ENCODE data around the gene TMEM121. TPM values are rescaled to one million over a fixed set of nuclear protein-coding genes. Genes with fewer than 3 reads are reported as not detected.
"Not testable (repeated sequence)": the region's sequence is repeated elsewhere in the genome, so short reads cannot be mapped to it uniquely, and the experiment has no call there.

The TMEM121 gene
- total RNA-seq, 4 donors from 2014 or later = 0.48 to 0.96 TPM; not detected in 2

DNA sequence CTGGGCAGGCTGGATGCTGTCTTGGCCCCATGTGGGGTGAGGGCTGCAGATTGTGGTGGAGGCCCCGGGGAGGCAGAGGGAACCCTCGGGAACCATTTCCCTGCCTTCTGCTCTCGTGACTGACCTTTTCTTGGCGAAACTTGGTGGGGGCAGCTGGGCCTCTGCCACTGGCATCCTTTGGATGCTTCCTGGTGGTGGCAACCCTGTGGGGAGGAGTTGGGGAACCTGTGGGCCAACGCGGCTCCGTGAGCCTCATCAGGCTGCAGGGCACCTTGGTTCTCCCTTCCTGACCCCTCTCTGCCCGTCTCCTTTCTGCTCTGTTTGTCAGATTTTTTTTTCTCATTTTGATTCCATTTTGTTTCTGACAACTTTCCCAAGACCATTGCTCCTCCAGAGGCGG is 14.4 kb downstream of the TMEM121 start:
- in situ Hi-C loops (cut with MboI; ENCODE audit: low pct_ligation_motif_present in 1 of 4, low pct_unique_long_range_greater_than_20kb in 1 of 4, low sequenced_read_pairs in 3 of 4) (no loop called here), intact Hi-C loops (cut with DNase I; ENCODE audit: low total_unique reads) (no loop called here)
- Histone ChIP-seq H3K4me3 (no peak overlapping the region), H3K4me1 (no peaks in the 10 kb centered on the region), H3K9me3 (peaks cover 0 to 3% of the 10 kb centered on the region in 2 donors), H3K27me3 (peaks cover 28% of the 10 kb centered on the region), H3K36me3 (no peaks in the 10 kb centered on the region), H3K27ac (no peak overlapping the region)
- WGBS, 2 donors (ENCODE audit: low coverage in 1 of 2) = 77 to 84% methylated on average over 7 to 9 of the region's 9 CpGs
- TF ChIP-seq, protein P1, sequence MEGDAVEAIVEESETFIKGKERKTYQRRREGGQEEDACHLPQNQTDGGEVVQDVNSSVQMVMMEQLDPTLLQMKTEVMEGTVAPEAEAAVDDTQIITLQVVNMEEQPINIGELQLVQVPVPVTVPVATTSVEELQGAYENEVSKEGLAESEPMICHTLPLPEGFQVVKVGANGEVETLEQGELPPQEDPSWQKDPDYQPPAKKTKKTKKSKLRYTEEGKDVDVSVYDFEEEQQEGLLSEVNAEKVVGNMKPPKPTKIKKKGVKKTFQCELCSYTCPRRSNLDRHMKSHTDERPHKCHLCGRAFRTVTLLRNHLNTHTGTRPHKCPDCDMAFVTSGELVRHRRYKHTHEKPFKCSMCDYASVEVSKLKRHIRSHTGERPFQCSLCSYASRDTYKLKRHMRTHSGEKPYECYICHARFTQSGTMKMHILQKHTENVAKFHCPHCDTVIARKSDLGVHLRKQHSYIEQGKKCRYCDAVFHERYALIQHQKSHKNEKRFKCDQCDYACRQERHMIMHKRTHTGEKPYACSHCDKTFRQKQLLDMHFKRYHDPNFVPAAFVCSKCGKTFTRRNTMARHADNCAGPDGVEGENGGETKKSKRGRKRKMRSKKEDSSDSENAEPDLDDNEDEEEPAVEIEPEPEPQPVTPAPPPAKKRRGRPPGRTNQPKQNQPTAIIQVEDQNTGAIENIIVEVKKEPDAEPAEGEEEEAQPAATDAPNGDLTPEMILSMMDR (IDR thresholded peaks at IDR 0.05) = no peak
- TF ChIP-seq EP300 (IDR thresholded peaks at IDR 0.05; ENCODE audit: low read depth) (no peak), POLR2AphosphoS5 (IDR thresholded peaks at IDR 0.05) (no peak), POLR2A (IDR thresholded peaks at IDR 0.05) (no peak)
- no peak for DNase-seq

DNA sequence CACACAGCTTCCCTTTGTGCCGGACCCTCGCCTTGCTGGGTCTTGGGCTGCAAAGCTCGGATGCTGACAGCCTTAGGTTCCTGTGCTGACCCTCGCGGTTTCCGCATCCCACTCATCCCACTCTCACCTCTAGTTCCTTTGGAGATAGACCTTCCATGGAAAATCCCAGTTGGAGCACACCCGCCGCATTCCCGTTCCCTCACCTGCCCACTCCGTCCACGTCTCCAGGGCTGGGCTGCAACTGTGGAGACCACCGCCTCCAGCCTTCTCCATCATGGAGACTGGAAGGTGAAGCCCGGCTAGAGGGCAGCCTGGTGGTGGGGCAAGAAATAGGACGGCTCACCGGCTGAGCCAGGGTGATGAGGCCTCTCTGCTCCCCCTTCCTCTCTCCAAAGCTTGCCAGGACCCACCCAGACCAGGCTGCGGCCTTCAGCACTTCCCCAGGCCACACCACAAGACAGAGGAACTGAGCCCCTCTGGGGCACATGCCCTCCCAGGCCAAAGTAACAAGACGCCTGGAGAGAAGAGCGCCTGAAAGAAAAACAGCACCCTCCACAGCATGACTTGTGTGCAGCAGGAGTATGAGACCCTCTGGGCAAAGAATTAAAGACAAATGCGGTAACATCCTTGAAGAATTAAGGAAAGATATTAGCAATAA is 15.0 kb downstream of the TMEM121 start:
- intact Hi-C loops (cut with DNase I; ENCODE audit: low total_unique reads) = no loop called here
- 85 to 86% methylated on average over 4 to 19 of the region's 19 CpGs for WGBS, 2 donors (ENCODE audit: low coverage in 1 of 2)
- no peaks in the 10 kb centered on the region for H3K36me3 ChIP-seq
- H3K27me3 ChIP-seq = peaks cover 22% of the 10 kb centered on the region
- in situ Hi-C loops (cut with MboI; ENCODE audit: low pct_ligation_motif_present in 1 of 4, low pct_unique_long_range_greater_than_20kb in 1 of 4, low sequenced_read_pairs in 3 of 4) = no loop called here
- TF ChIP-seq, protein P1 (IDR thresholded peaks at IDR 0.05) = no peak
- TF ChIP-seq EP300 (IDR thresholded peaks at IDR 0.05; ENCODE audit: low read depth) (no peak), POLR2AphosphoS5 (IDR thresholded peaks at IDR 0.05) (no peak), POLR2A (IDR thresholded peaks at IDR 0.05) (no peak)
- no peak overlapping the region for H3K27ac ChIP-seq
- DNase-seq = no peak
- H3K4me1 ChIP-seq = no peaks in the 10 kb centered on the region
- H3K9me3 ChIP-seq = peaks cover 0 to 3% of the 10 kb centered on the region in 2 donors
- no peak overlapping the region for H3K4me3 ChIP-seq

DNA sequence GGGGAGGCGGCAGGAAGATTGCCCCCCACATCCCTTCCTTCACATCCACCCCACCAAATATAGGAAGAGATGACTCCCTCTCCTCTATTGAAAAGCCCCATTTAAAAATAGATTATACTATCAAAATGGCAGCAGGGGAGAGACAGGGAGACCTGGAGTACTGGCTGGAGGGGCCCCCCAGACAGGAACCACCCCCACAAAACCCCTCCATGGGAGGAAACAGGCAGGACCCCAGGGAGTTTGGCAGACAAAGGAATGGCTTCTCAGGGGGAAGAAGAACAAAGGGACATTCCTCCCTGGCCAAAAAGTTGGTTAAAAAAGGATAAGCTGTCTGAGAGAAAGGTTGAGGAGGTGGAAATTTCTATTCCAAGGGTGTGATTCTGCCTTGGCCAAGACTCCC is 19.3 kb downstream of the TMEM121 start:
- H3K36me3 ChIP-seq; H3K4me1 ChIP-seq; intact Hi-C loops (cut with DNase I; ENCODE audit: low total_unique reads); DNase-seq; H3K9me3 ChIP-seq; H3K4me3 ChIP-seq; in situ Hi-C loops (cut with MboI; ENCODE audit: low pct_ligation_motif_present in 1 of 4, low pct_unique_long_range_greater_than_20kb in 1 of 4, low sequenced_read_pairs in 3 of 4); H3K27ac ChIP-seq; H3K27me3 ChIP-seq: not testable (repeated sequence)
- WGBS, 2 donors (ENCODE audit: low coverage in 1 of 2) = 68% methylated on average over 1 of the region's 1 CpG; no CpG with 5 or more reads in 1 of the 2 donors

DNA sequence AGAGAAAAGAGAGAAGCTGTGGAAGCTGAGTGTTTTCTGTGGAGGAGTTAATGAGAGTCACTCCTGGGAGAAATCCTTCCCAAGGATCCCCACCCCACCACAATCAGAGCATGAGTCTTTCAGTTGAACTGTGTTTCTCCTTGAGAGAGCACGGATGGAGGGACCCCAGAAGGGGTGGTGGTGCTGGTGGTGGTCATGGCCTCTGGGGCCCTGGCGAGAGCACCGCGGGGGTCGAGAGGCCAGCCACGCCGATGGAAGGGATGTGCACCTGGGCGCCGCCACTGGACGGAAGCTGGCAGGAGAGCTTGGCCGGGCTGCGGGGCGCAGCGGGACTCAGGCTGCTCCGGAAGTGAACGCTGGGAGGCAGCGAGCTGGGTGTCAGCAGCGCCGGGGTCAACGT is 20.0 kb downstream of the TMEM121 start:
- H3K4me3 ChIP-seq; H3K27me3 ChIP-seq; H3K27ac ChIP-seq; H3K4me1 ChIP-seq; H3K9me3 ChIP-seq; DNase-seq; in situ Hi-C loops (cut with MboI; ENCODE audit: low pct_ligation_motif_present in 1 of 4, low pct_unique_long_range_greater_than_20kb in 1 of 4, low sequenced_read_pairs in 3 of 4); H3K36me3 ChIP-seq; intact Hi-C loops (cut with DNase I; ENCODE audit: low total_unique reads): not testable (repeated sequence)
- WGBS, 2 donors (ENCODE audit: low coverage in 1 of 2) = 92% methylated on average over 13 of the region's 20 CpGs; no CpG with 5 or more reads in 1 of the 2 donors

DNA sequence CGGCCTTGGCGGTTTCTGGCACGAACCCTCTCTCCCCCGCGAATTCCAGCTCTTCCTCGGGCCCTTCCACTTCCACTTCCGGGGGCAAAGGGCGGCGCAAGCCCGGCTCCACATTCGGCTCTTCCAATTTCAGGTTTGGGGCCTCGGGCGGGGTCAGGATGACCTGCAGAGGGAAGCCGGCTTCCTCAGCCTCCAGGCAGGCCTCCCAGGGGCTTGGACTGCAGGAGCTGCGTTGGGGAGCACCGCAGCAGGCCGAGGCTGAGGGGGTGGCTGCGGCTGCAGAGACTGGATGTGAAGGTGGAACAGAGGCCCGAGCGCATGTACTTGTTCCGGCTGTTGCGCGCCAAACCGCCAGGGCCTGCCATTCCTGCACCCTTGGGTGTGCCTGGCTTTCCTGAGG is 20.7 kb downstream of the TMEM121 start:
- WGBS, 2 donors (ENCODE audit: low coverage in 1 of 2) = 94% methylated on average over 10 of the region's 24 CpGs; no CpG with 5 or more reads in 1 of the 2 donors
- H3K36me3 ChIP-seq; H3K4me1 ChIP-seq; in situ Hi-C loops (cut with MboI; ENCODE audit: low pct_ligation_motif_present in 1 of 4, low pct_unique_long_range_greater_than_20kb in 1 of 4, low sequenced_read_pairs in 3 of 4); H3K4me3 ChIP-seq; H3K27me3 ChIP-seq; H3K27ac ChIP-seq; intact Hi-C loops (cut with DNase I; ENCODE audit: low total_unique reads); H3K9me3 ChIP-seq; DNase-seq: not testable (repeated sequence)

DNA sequence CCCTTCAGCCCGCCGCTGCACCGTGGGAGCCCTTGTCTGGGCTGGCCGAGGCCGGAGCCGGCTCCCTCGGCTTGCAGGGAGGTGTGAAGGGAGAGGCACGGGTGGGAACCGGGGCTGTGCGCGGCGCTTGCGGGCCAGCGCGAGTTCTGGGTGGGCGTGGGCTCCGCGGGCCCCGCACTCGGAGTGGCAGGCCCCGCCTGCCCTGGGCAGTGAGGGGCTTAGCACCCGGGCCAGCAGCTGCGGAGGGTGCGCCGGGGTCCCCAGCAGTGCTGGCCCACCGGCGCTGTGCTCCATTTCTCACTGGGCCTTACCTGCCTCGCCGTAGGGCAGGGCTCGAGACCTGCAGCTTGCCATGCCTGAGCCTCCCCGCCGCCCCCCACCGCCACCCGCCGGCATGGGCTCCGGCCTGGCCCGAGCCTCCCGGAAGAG is 21.4 kb downstream of the TMEM121 start:
- Histone ChIP-seq H3K4me3 (no peak overlapping the region), H3K36me3 (no peaks in the 10 kb centered on the region), H3K27ac (no peak overlapping the region), H3K27me3 (peaks cover 6% of the 10 kb centered on the region), H3K9me3 (peaks cover 0 to 3% of the 10 kb centered on the region in 2 donors), H3K4me1 (no peaks in the 10 kb centered on the region)
- no peak for DNase-seq
- 96% methylated on average over 36 of the region's 38 CpGs; no CpG with 5 or more reads in 1 of the 2 donors for WGBS, 2 donors (ENCODE audit: low coverage in 1 of 2)
- TF ChIP-seq POLR2A (IDR thresholded peaks at IDR 0.05) (no peak), EP300 (IDR thresholded peaks at IDR 0.05; ENCODE audit: low read depth) (no peak), POLR2AphosphoS5 (IDR thresholded peaks at IDR 0.05) (no peak)
- TF ChIP-seq, protein P1 (IDR thresholded peaks at IDR 0.05) = no peak
- intact Hi-C loops (cut with DNase I; ENCODE audit: low total_unique reads) = no loop called here
- in situ Hi-C loops (cut with MboI; ENCODE audit: low pct_ligation_motif_present in 1 of 4, low pct_unique_long_range_greater_than_20kb in 1 of 4, low sequenced_read_pairs in 3 of 4) = no loop called here
